Stomach (tissue), 4 donors: ENCODE measurements around the gene SCAF8.
"Not testable (repeated sequence)": the region's sequence is repeated elsewhere in the genome, so short reads cannot be mapped to it uniquely, and the experiment has no call there.

ENCODE experiments used
- EP300 ChIP-seq: sonication (generic); formaldehyde crosslinking; IDR thresholded peaks from one replicate; pipeline ENCODE4 v1.6.1; 2017; ENCODE audit warnings: antibody characterized with exemption
- POLR2A ChIP-seq, 4 donors: fragments of 450-650 bp; IDR thresholded peaks; one replicate each; pipeline ENCODE4 v1.6.1; 2016; ENCODE audit warnings: antibody characterized with exemption in 4 of 4, control low read depth in 2 of 4, mild to moderate bottlenecking in 1 of 4, moderate library complexity in 1 of 4
- TF ChIP-seq, protein P1 (sequence below), 7 experiments: fragments of 450-650 bp in 4 of 7; fragments of 200-600 bp in 3 of 7; sonication (generic) in 3 of 7; IDR thresholded peaks; one replicate each; pipeline ENCODE4 v1.5.1; 2016 to 2019; ENCODE audit warnings: antibody characterized with exemption in 7 of 7, control low read depth in 2 of 7, mild to moderate bottlenecking in 1 of 7

DNA sequence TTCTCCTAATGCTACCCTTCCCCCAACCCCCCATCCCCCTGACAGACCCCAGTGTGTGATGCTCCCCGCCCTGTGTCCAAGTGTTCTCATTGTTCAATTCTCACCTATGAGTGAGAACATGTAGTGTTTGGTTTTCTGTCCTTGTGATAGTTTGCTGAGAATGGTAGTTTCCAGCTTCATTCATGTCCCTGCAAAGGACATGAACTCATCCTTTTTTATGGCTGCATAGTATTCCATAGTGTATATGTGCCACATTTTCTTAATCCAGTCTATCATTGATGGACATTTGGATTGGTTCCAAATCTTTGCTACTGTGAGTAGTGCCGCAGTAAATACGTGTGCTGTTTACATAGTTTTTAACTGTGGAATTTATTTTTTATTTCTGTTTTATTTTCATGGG, 78.4 kb downstream of the SCAF8 start:
- TF ChIP-seq, protein P1, sequence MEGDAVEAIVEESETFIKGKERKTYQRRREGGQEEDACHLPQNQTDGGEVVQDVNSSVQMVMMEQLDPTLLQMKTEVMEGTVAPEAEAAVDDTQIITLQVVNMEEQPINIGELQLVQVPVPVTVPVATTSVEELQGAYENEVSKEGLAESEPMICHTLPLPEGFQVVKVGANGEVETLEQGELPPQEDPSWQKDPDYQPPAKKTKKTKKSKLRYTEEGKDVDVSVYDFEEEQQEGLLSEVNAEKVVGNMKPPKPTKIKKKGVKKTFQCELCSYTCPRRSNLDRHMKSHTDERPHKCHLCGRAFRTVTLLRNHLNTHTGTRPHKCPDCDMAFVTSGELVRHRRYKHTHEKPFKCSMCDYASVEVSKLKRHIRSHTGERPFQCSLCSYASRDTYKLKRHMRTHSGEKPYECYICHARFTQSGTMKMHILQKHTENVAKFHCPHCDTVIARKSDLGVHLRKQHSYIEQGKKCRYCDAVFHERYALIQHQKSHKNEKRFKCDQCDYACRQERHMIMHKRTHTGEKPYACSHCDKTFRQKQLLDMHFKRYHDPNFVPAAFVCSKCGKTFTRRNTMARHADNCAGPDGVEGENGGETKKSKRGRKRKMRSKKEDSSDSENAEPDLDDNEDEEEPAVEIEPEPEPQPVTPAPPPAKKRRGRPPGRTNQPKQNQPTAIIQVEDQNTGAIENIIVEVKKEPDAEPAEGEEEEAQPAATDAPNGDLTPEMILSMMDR (IDR thresholded peaks at IDR 0.05): not testable (repeated sequence)
- TF ChIP-seq EP300; POLR2A (IDR thresholded peaks at IDR 0.05): not testable (repeated sequence)
